Liver (tissue), 9 donors: ENCODE results near the gene NFIB. TPM values are rescaled to one million over a fixed set of nuclear protein-coding genes. Genes with fewer than 3 reads are reported as not detected.

ENCODE experiments used
- DNase-seq: peaks from one replicate; pipeline ENCODE4 v3.0.0-alpha.2; 2017; ENCODE audit warnings: low spot score
- H3K27ac ChIP-seq, 2 donors: one replicate each; pipeline ENCODE4 v1.7.0; 2013; ENCODE audit warnings: inconsistent platforms in 2 of 2, low read length in 2 of 2, control low read depth in 1 of 2, low read depth in 1 of 2, mild to moderate bottlenecking in 1 of 2
- H3K27me3 ChIP-seq, 4 donors: one replicate each; pipeline versions ENCODE4 v1.6.1 to v1.7.0; 2013; ENCODE audit warnings: low read length in 3 of 4, inconsistent platforms in 1 of 4, mild to moderate bottlenecking in 1 of 4, moderate library complexity in 1 of 4; ENCODE audit not compliant: control insufficient read depth in 4 of 4, insufficient read depth in 4 of 4
- H3K36me3 ChIP-seq, 4 donors: one replicate each; pipeline versions ENCODE4 v1.6.1 to v1.7.0; 2013; ENCODE audit warnings: low read length in 3 of 4, mild to moderate bottlenecking in 3 of 4, low read depth in 1 of 4, moderate library complexity in 1 of 4; ENCODE audit not compliant: control insufficient read depth in 4 of 4, insufficient read depth in 3 of 4
- H3K4me1 ChIP-seq, 4 donors: one replicate each; pipeline versions ENCODE4 v1.6.1 to v1.7.0; 2013; ENCODE audit warnings: low read length in 3 of 4, mild to moderate bottlenecking in 3 of 4, moderate library complexity in 1 of 4; ENCODE audit not compliant: control insufficient read depth in 4 of 4, insufficient read depth in 4 of 4
- H3K4me3 ChIP-seq, 3 donors: one replicate each; pipeline versions ENCODE4 v1.6.1 to v1.7.0; 2013; ENCODE audit warnings: low read length in 3 of 3, control low read depth in 1 of 3, low read depth in 1 of 3, mild to moderate bottlenecking in 1 of 3
- H3K9ac ChIP-seq, 2 donors: one replicate each; pipeline ENCODE4 v1.7.0; 2013; ENCODE audit warnings: low read length in 2 of 2, mild to moderate bottlenecking in 2 of 2, moderate library complexity in 2 of 2, control low read depth in 1 of 2, low read depth in 1 of 2
- H3K9me3 ChIP-seq, 4 donors: one replicate each; pipeline versions ENCODE4 v1.6.1 to v1.7.0; 2013; ENCODE audit warnings: low read length in 3 of 4; ENCODE audit not compliant: control insufficient read depth in 4 of 4
- ATF3 ChIP-seq: IDR thresholded peaks from 2 replicates; pipeline ENCODE4 v1.6.1; 2016; ENCODE audit warnings: antibody characterized with exemption
- CTCF ChIP-seq: fragments of 150-350 bp; IDR thresholded peaks from 2 replicates; pipeline ENCODE4 v1.5.1; 2017; ENCODE audit warnings: improper control_type of control experiment, low read depth, low read length; ENCODE audit not compliant: missing input control
- FOXA2 ChIP-seq: IDR thresholded peaks from 2 replicates; pipeline ENCODE4 v1.6.1; 2016; ENCODE audit warnings: antibody characterized with exemption
- HNF4A ChIP-seq, 2 donors: conservative IDR thresholded peaks; 2 replicates each; pipeline ENCODE4 v1.6.1; 2016; ENCODE audit warnings: antibody characterized with exemption in 2 of 2, mild to moderate bottlenecking in 2 of 2
- JUND ChIP-seq, 2 donors: IDR thresholded peaks; 2 replicates each; pipeline ENCODE4 v1.6.1; 2016; ENCODE audit warnings: antibody characterized with exemption in 2 of 2
- MAX ChIP-seq: IDR thresholded peaks from 2 replicates; pipeline ENCODE4 v1.6.1; 2016; ENCODE audit warnings: antibody characterized with exemption
- NR2F2 ChIP-seq: IDR thresholded peaks from 2 replicates; pipeline ENCODE4 v1.6.1; 2016; ENCODE audit warnings: antibody characterized with exemption
- RAD21 ChIP-seq, 2 donors: IDR thresholded peaks; 2 replicates each; pipeline ENCODE4 v1.6.1; 2016; ENCODE audit warnings: antibody characterized with exemption in 2 of 2, mild to moderate bottlenecking in 2 of 2
- REST ChIP-seq: IDR thresholded peaks from 2 replicates; pipeline ENCODE4 v1.6.1; 2016; ENCODE audit warnings: antibody characterized with exemption, mild to moderate bottlenecking
- TAF1 ChIP-seq: conservative IDR thresholded peaks from 2 replicates; pipeline ENCODE4 v1.6.1; 2016; ENCODE audit warnings: antibody characterized with exemption, mild to moderate bottlenecking
- ZBTB33 ChIP-seq: IDR thresholded peaks from 2 replicates; pipeline ENCODE4 v1.6.1; 2016; ENCODE audit warnings: antibody characterized with exemption
- WGBS: extraction: QIAGEN DNeasy Blood & Tissue Kit; methylation state at CpG from one replicate; pipeline ENCODE4 v1.1.7; 2013; 5-methylcytosine and 5-hydroxymethylcytosine counted together
- polyA plus RNA-seq, 2 donors: library from polyadenylated mRNA; stranded (reverse) in 1 of 2; unstranded in 1 of 2; fragments of 200-250 nt in 1 of 2; fragments of >200 nt in 1 of 2; fragmentation: Nextera tagmentation in 1 of 2; extraction: Ambion mirVana in 1 of 2; gene quantifications; one replicate each; pipeline versions ENCODE4 v1.2.1 to v1.2.3, GENCODE V29; 2013 to 2015
- total RNA-seq, 2 donors: library from RNA; depleted of rRNA; stranded (reverse); fragments of >200 nt; gene quantifications; one replicate each; pipeline ENCODE4 v1.2.3, GENCODE V29; 2014
- donor health status: healthy.
- donor health status: healthy.
- donor health status: healthy.
- donor health status: healthy.
- donor health status: healthy.

Gene NFIB
- total and polyA plus RNA-seq, 4 donors: 3.2 to 23.2 (median 8.0) TPM

- Histone ChIP-seq H3K27ac (peak overlapping the region; percentile 64 to 69), H3K36me3 (no peaks in the 10 kb centered on the region), H3K9ac (peak overlapping the region in 1 of 2 donors; percentile 22), H3K9me3 (no peaks in the 10 kb centered on the region), H3K4me1 (peaks cover 5 to 53% (median 38%) of the 10 kb centered on the region in 4 donors), H3K4me3 (peak overlapping the region; percentile 24 to 95 (median 66)), H3K27me3 (no peaks in the 10 kb centered on the region)
- 9% methylated on average over 42 of the region's 42 CpGs for WGBS
- DNase-seq: no peak
- TF ChIP-seq CTCF: no peak
- TF ChIP-seq TAF1: no peak
- TF ChIP-seq JUND (IDR thresholded peaks at IDR 0.05): no peak
- TF ChIP-seq RAD21 (IDR thresholded peaks at IDR 0.05): peak in 1 of 2 donors; percentile 23
- TF ChIP-seq NR2F2: no peak
- TF ChIP-seq FOXA2: no peak
- peak in 1 of 2 donors; percentile 3 for TF ChIP-seq HNF4A (conservative IDR thresholded peaks at IDR 0.05)
- TF ChIP-seq REST: no peak
- no peak for TF ChIP-seq ZBTB33
- no peak for TF ChIP-seq ATF3
- no peak for TF ChIP-seq MAX
Observed at GRCh38 chr9:14315875-14316601, 2.1 kb upstream of the NFIB start.
